Gastroesophageal sphincter (tissue), 3 donors: ENCODE measurements around the gene FBL.
"Not testable (repeated sequence)": the region's sequence is repeated elsewhere in the genome, so short reads cannot be mapped to it uniquely, and the experiment has no call there.

Source experiments
- CTCF ChIP-seq, 4 experiments: fragments of 200-600 bp in 2 of 4; fragments of 450-650 bp in 2 of 4; sonication (generic) in 1 of 4; IDR thresholded peaks; one replicate each; pipeline ENCODE4 v1.5.1; 2017 to 2019; ENCODE audit warnings: antibody characterized with exemption in 4 of 4, mild to moderate bottlenecking in 2 of 4, moderate library complexity in 2 of 4
- EP300 ChIP-seq: sonication (generic); formaldehyde crosslinking; IDR thresholded peaks from one replicate; pipeline ENCODE4 v1.6.1; 2017; ENCODE audit warnings: antibody characterized with exemption, mild to moderate bottlenecking

GRCh38 chr19:39878866-39879265, 32.7 kb upstream of the FBL start:
- not testable (repeated sequence) for TF ChIP-seq CTCF (IDR thresholded peaks at IDR 0.05); EP300
